Natural killer cell (primary cell): Measurements from ENCODE around the gene IER3IP1. TPM values are rescaled to one million over a fixed set of nuclear protein-coding genes. Genes with fewer than 3 reads are reported as not detected.

Source experiments
- ATAC-seq, 3 donors: fragments of 150-1000 bp in 2 of 3; fragments of 200-7000 bp in 1 of 3; cut with Tn5 transposase; 1 replicate in 1 of 3; 2 replicates in 2 of 3; pipeline ENCODE4 v1.10.0; 2021; ENCODE audit warnings: mild to moderate bottlenecking in 2 of 3, moderate library complexity in 2 of 3
- DNase-seq, 2 donors: peaks; one replicate each; pipeline versions ENCODE4 v3.0.0 to v3.0.0-alpha.2; 2013 to 2021; ENCODE audit warnings: mixed read lengths in 1 of 2
- H3K27ac ChIP-seq: one replicate; pipeline ENCODE4 v1.5.1; 2013; ENCODE audit warnings: mild to moderate bottlenecking, low read length
- H3K27me3 ChIP-seq: one replicate; pipeline ENCODE4 v1.6.1; 2013; ENCODE audit warnings: low read length; ENCODE audit not compliant: control insufficient read depth, insufficient read depth
- H3K36me3 ChIP-seq: one replicate; pipeline ENCODE4 v1.6.1; 2013; ENCODE audit warnings: low read length; ENCODE audit not compliant: control insufficient read depth, insufficient read depth
- H3K4me1 ChIP-seq: one replicate; pipeline ENCODE4 v1.6.1; 2013; ENCODE audit warnings: low read length; ENCODE audit not compliant: control insufficient read depth, insufficient read depth
- H3K4me3 ChIP-seq: one replicate; pipeline ENCODE4 v1.5.1; 2013; ENCODE audit warnings: low read length
- H3K9me3 ChIP-seq: one replicate; pipeline ENCODE4 v1.6.1; 2013; ENCODE audit warnings: low read length; ENCODE audit not compliant: control insufficient read depth, insufficient read depth
- H3K27ac Mint-ChIP-seq, 2 donors: one replicate each; pipeline ENCODE4 v1.8.0; 2022; ENCODE audit warnings: mild to moderate bottlenecking in 2 of 2, mixed read lengths in 2 of 2, moderate library complexity in 1 of 2
- H3K27me3 Mint-ChIP-seq, 2 donors: one replicate each; pipeline ENCODE4 v1.8.0; 2022; ENCODE audit warnings: low read depth in 2 of 2, mixed read lengths in 2 of 2
- H3K36me3 Mint-ChIP-seq: one replicate; pipeline ENCODE4 v1.8.0; 2022; ENCODE audit warnings: mixed read lengths
- H3K4me1 Mint-ChIP-seq, 2 donors: one replicate each; pipeline ENCODE4 v1.8.0; 2022; ENCODE audit warnings: mixed read lengths in 2 of 2
- H3K4me3 Mint-ChIP-seq: one replicate; pipeline ENCODE4 v1.8.0; 2022; ENCODE audit warnings: mild to moderate bottlenecking, moderate library complexity, mixed read lengths
- H3K9me3 Mint-ChIP-seq, 2 donors: one replicate each; pipeline ENCODE4 v1.8.0; 2022; ENCODE audit warnings: mixed read lengths in 2 of 2
- WGBS: methylation state at CpG from one replicate; pipeline ENCODE4 v1.1.7; 2013; ENCODE audit warnings: missing lambda C conversion rate; ENCODE audit not compliant: insufficient coverage; 5-methylcytosine and 5-hydroxymethylcytosine counted together
- intact Hi-C: fragments of 100-400 bp; cut with micrococcal nuclease; formaldehyde crosslinking; loops from one replicate; pipeline ENCODE4 v1.14.2; 2022
- total RNA-seq, 4 donors: library from RNA; stranded (reverse); fragments of 120-200 nt in 1 of 4; gene quantifications; one replicate each; pipeline versions ENCODE4 v1.2.3 to v1.2.4, GENCODE V29; 2013 to 2022
- TF ChIP-seq, protein P1 (sequence below): fragments of 200-600 bp; IDR thresholded peaks from one replicate; pipeline ENCODE4 v1.8.0; 2022; ENCODE audit warnings: antibody characterized with exemption

Gene IER3IP1
- total RNA-seq, 3 donors from 2014 or later (not counting 1 experiment from before 2014, with no cell fraction given), result 6.1 to 8.7 (median 8.4) TPM

GRCh38 chr18:47180765-47181164 is 4.6 kb upstream of the IER3IP1 start:
- ATAC-seq, result no peak

DNA sequence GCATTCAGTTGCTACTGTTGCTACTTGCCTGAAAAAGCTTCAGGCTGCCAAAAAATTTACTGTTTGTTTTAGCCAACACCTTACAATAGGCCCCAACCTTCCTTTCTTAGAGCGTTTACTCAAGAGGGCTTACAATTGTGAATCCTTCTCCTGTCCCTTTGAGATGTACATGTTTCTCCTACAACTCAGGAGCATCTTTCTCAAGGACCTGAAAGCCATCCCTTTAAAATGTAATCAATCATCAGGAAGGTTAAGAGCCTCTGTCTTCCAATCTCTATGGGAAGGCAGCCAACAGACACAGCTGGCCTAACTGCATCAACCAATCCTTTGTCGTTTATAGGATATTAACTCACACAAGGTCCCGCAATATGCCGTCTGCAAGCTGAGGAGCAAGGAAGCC is 3.4 kb upstream of the IER3IP1 start:
- Histone ChIP-seq H3K36me3 (no peaks in the 10 kb centered on the region), H3K4me3 (no peak overlapping the region)
- intact Hi-C loops, result no loop called here

More at GRCh38 chr18:47180765-47181164, 4.6 kb upstream of the IER3IP1 start:
- no peaks in the 10 kb centered on the region for H3K36me3 ChIP-seq
- WGBS, result 100% methylated on average over 1 of the region's 3 CpGs
- no peaks in the 10 kb centered on the region for H3K9me3 Mint-ChIP-seq
- TF ChIP-seq, protein P1, sequence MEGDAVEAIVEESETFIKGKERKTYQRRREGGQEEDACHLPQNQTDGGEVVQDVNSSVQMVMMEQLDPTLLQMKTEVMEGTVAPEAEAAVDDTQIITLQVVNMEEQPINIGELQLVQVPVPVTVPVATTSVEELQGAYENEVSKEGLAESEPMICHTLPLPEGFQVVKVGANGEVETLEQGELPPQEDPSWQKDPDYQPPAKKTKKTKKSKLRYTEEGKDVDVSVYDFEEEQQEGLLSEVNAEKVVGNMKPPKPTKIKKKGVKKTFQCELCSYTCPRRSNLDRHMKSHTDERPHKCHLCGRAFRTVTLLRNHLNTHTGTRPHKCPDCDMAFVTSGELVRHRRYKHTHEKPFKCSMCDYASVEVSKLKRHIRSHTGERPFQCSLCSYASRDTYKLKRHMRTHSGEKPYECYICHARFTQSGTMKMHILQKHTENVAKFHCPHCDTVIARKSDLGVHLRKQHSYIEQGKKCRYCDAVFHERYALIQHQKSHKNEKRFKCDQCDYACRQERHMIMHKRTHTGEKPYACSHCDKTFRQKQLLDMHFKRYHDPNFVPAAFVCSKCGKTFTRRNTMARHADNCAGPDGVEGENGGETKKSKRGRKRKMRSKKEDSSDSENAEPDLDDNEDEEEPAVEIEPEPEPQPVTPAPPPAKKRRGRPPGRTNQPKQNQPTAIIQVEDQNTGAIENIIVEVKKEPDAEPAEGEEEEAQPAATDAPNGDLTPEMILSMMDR, result no peak
- DNase-seq, result no peak
- H3K9me3 ChIP-seq, result no peaks in the 10 kb centered on the region
- H3K4me1 Mint-ChIP-seq, result peaks cover 4% of the 10 kb centered on the region in 2 donors
- intact Hi-C loops, result no loop called here
- H3K36me3 Mint-ChIP-seq, result no peaks in the 10 kb centered on the region
- no peak overlapping the region for H3K27ac Mint-ChIP-seq
- peaks cover 6% of the 10 kb centered on the region for H3K4me1 ChIP-seq
- H3K27me3 Mint-ChIP-seq, result peaks cover 5 to 33% of the 10 kb centered on the region in 2 donors
- no peak overlapping the region for H3K4me3 Mint-ChIP-seq
- no peak overlapping the region for H3K27ac ChIP-seq
- no peaks in the 10 kb centered on the region for H3K27me3 ChIP-seq
- H3K4me3 ChIP-seq, result no peak overlapping the region

DNA sequence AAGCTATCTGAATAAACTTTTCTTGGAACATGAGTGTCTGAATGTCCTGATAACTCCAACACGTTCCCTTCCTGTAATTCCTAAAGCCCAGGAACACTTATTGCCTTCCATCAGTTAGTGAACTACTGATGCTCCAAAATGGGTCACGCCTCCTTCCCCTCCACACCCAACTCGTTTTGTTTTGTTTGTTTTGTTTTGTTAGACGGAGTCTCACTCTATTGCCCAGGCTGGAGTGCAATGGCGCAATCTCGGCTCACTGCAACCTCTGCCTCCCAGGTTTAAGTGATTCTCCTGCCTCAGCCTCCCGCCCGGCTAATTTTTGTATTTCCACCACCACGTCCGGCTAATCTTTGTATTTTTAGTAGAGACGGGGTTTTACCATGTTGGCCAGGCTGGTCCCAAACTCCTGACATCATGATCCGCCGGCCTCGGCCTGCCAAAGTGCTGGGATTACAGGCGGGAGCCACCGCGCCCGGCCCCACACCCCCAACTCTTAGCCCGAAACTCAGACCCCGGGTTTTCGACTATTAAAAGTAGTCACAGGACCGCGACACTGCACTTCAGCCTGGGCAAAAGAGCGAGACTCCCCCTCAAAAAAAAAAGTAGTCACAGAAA is 774 bp downstream of the IER3IP1 start:
- peaks cover 0 to 4% of the 10 kb centered on the region in 2 donors for H3K4me1 Mint-ChIP-seq
- Histone ChIP-seq H3K9me3 (no peaks in the 10 kb centered on the region), H3K36me3 (no peaks in the 10 kb centered on the region), H3K27me3 (no peaks in the 10 kb centered on the region), H3K4me3 (peak overlapping the region; percentile 99), H3K4me1 (peaks cover 23% of the 10 kb centered on the region), H3K27ac (no peak overlapping the region)
- H3K9me3 Mint-ChIP-seq, result no peaks in the 10 kb centered on the region
- H3K4me3 Mint-ChIP-seq, result no peak overlapping the region
- peaks cover 0 to 8% of the 10 kb centered on the region in 2 donors for H3K27me3 Mint-ChIP-seq
- intact Hi-C loops, result no loop called here
- DNase-seq (no peak), ATAC-seq (peak in 1 of 3 donors; percentile 3)
- H3K36me3 Mint-ChIP-seq, result no peaks in the 10 kb centered on the region
- H3K27ac Mint-ChIP-seq, result no peak overlapping the region
- WGBS, result 6% methylated on average over 22 of the region's 24 CpGs
- TF ChIP-seq, protein P1, result no peak

More for the DNA sequence above, 3.4 kb upstream of the IER3IP1 start:
- TF ChIP-seq, protein P1, result no peak
- peaks cover 0 to 4% of the 10 kb centered on the region in 2 donors for H3K4me1 Mint-ChIP-seq
- H3K27me3 Mint-ChIP-seq, result peaks cover 5 to 24% of the 10 kb centered on the region in 2 donors
- Histone ChIP-seq H3K27me3 (no peaks in the 10 kb centered on the region), H3K9me3 (no peaks in the 10 kb centered on the region), H3K27ac (no peak overlapping the region), H3K4me1 (peaks cover 16% of the 10 kb centered on the region)
- no peaks in the 10 kb centered on the region for H3K9me3 Mint-ChIP-seq
- H3K36me3 Mint-ChIP-seq, result no peaks in the 10 kb centered on the region
- WGBS, result 96% methylated on average over 4 of the region's 4 CpGs
- H3K27ac Mint-ChIP-seq, result no peak overlapping the region
- H3K4me3 Mint-ChIP-seq, result no peak overlapping the region
- ATAC-seq, result no peak
- DNase-seq, result no peak
